IPS DF 6.9 (cell line): Measurements from ENCODE around the gene NUP205.

ENCODE experiments used
- DNase-seq: peaks from one replicate; pipeline ENCODE4 v3.0.0-alpha.2; 2013; ENCODE audit warnings: low read depth, low spot score
- H3K27ac ChIP-seq: one replicate; pipeline ENCODE4 v1.5.1; 2013; ENCODE audit warnings: low read length, control low read depth
- H3K27me3 ChIP-seq: 2 replicates; pipeline ENCODE4 v1.6.1; 2013; ENCODE audit warnings: mild to moderate bottlenecking, low read length; ENCODE audit not compliant: control insufficient read depth, insufficient read depth
- H3K36me3 ChIP-seq: 2 replicates; pipeline ENCODE4 v1.6.1; 2013; ENCODE audit warnings: low read length; ENCODE audit not compliant: control insufficient read depth, insufficient read depth
- H3K4me1 ChIP-seq: 2 replicates; pipeline ENCODE4 v1.6.1; 2013; ENCODE audit warnings: low read length; ENCODE audit not compliant: control insufficient read depth, insufficient read depth
- H3K4me3 ChIP-seq: 2 replicates; pipeline ENCODE4 v1.5.1; 2013; ENCODE audit warnings: mild to moderate bottlenecking, low read length
- H3K9me3 ChIP-seq: 2 replicates; pipeline ENCODE4 v1.6.1; 2013; ENCODE audit warnings: low read length, inconsistent platforms; ENCODE audit not compliant: control insufficient read depth, insufficient read depth
- WGBS: extraction: QIAGEN DNeasy Blood & Tissue Kit; methylation state at CpG from one replicate; pipeline ENCODE4 v1.1.7; 2013; ENCODE audit warnings: mixed read lengths, missing lambda C conversion rate; ENCODE audit not compliant: insufficient read length, insufficient coverage; 5-methylcytosine and 5-hydroxymethylcytosine counted together

The NUP205 gene

DNA sequence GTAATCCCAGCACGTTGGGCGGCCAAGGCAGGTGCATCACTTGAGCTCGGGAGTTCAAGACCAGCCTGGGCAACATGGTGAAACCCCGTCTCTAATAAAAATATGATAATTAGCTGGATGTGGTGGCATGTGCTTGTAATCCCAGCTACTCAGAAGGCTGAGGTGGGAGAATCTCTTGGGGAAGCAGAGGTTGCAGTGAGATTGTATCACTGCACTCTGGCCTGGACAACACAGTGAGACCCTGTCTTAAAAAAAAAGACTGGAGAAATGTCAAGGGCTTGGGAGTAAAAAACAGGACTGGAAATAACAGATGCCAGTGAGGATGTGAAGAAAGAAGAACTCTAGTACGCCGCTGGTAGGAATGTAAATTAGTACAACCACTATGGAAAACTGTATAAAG is 16.7 kb upstream of the NUP205 start:
- Histone ChIP-seq H3K4me1 (no peaks in the 10 kb centered on the region), H3K9me3 (no peaks in the 10 kb centered on the region), H3K27me3 (no peaks in the 10 kb centered on the region), H3K36me3 (no peaks in the 10 kb centered on the region), H3K4me3 (no peak overlapping the region), H3K27ac (no peak overlapping the region)
- DNase-seq, result no peak
- no CpG with 5 or more reads among the region's 6 CpGs for WGBS

DNA sequence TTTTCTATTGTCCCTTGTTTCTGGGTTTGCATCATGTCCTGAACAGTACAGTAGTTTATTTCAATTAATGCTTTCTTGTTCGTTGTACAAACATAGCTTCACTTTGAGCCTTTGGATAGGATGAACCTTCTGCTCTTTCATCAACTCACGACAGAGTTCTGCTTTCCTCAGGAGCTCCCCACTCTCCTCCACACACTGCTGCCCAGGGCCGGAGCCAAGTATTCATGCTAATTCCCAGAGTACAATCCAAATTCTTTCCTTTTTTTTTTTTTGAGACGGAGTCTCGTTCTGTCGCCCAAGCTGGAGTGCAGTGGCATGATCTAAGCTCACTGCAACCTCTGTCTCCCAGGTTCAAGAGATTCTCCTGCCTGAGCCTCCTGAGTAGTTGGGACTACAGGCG is 7.5 kb upstream of the NUP205 start:
- no CpG with 5 or more reads among the region's 7 CpGs for WGBS
- Histone ChIP-seq H3K4me3 (no peak overlapping the region), H3K27me3 (no peaks in the 10 kb centered on the region), H3K9me3 (no peaks in the 10 kb centered on the region), H3K36me3 (no peaks in the 10 kb centered on the region), H3K4me1 (no peaks in the 10 kb centered on the region), H3K27ac (no peak overlapping the region)
- DNase-seq, result no peak

DNA sequence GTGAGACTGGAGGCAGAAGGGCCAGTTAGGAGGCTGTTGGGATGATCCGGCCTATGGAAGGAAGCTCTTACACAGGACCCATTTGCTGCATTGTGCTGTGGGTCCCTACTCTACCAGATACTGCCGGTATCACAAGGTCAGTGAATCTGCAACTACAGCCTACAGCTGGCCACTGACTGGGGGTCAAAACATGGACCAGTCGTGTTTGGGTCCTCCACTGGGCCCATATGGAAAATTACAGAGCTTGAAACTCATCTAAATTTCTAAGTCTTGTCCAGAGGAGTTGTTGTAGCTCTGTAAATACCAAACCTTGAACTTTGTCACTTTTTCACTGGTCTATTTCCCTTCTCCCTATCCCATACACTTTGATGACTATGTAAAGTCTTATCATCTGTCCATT is 5.6 kb upstream of the NUP205 start:
- Histone ChIP-seq H3K36me3 (no peaks in the 10 kb centered on the region), H3K9me3 (no peaks in the 10 kb centered on the region), H3K27ac (no peak overlapping the region), H3K4me3 (no peak overlapping the region), H3K27me3 (no peaks in the 10 kb centered on the region), H3K4me1 (no peaks in the 10 kb centered on the region)
- WGBS, result no CpG with 5 or more reads among the region's 3 CpGs
- no peak for DNase-seq

GRCh38 chr7:135553346-135553745 is 4.4 kb upstream of the NUP205 start:
- WGBS, result no CpG with 5 or more reads among the region's 3 CpGs
- no peaks in the 10 kb centered on the region for H3K4me1 ChIP-seq
- no peaks in the 10 kb centered on the region for H3K9me3 ChIP-seq
- H3K27ac ChIP-seq, result no peak overlapping the region
- no peak for DNase-seq
- H3K4me3 ChIP-seq, result no peak overlapping the region
- no peaks in the 10 kb centered on the region for H3K27me3 ChIP-seq
- H3K36me3 ChIP-seq, result no peaks in the 10 kb centered on the region

DNA sequence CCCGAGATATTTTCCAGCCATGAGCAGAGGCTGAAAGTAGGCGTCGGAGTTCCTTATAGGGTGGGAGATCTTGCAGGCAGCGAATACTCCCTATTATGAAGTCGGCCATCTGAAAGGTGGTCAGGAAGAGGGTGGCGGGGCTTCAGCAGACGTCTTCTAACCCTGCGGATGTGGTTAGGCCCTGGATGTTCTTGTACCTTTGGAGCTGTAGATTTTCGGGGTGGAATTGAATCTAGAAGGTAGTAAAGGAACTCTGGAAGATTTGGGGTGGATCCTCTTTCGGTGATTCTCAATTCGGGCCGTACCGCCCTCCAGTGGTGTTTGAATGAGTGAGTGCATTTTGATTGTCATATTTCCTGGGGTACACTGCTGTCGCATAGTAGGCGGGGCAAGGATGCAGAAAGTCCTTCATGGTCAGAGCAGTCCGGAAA is 635 bp downstream of the NUP205 start:
- Histone ChIP-seq H3K4me1 (no peaks in the 10 kb centered on the region; the same call in 1 of the 2 replicates), H3K9me3 (no peaks in the 10 kb centered on the region), H3K4me3 (peak overlapping the region; percentile 91), H3K36me3 (no peaks in the 10 kb centered on the region), H3K27me3 (no peaks in the 10 kb centered on the region), H3K27ac (no peak overlapping the region)
- DNase-seq, result peak; percentile 29
- WGBS, result no CpG with 5 or more reads among the region's 16 CpGs

- Histone ChIP-seq H3K4me3 (peak overlapping the region; percentile 91; the same call in 1 of the 2 replicates), H3K36me3 (no peaks in the 10 kb centered on the region), H3K27ac (no peak overlapping the region), H3K27me3 (no peaks in the 10 kb centered on the region), H3K4me1 (no peaks in the 10 kb centered on the region; the same call in 1 of the 2 replicates), H3K9me3 (no peaks in the 10 kb centered on the region)
- DNase-seq, result no peak
- WGBS, result no CpG with 5 or more reads among the region's 5 CpGs
Observed at GRCh38 chr7:135558881-135559280, 1.2 kb downstream of the NUP205 start.

DNA sequence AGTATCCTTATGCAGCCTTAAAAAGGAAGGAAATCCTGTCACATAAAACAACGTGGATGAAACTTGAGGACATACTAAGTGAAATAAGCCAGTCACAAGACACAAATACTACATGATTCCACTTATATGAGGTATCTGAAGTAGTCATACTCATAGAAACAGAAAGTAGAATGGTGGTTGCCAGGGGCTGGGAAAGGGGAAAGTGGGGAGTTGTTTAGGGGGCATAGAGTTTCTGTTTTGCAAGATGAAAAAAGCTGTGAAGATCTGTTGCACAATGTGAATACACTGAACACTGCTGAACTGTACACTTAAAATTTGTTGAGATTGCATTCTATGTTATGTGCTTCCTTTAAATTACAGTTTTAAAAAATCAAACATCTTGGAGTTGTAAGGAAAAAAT is 2.9 kb downstream of the NUP205 start:
- DNase-seq, result no peak
- H3K9me3 ChIP-seq, result no peaks in the 10 kb centered on the region
- no peak overlapping the region for H3K27ac ChIP-seq
- H3K36me3 ChIP-seq, result no peaks in the 10 kb centered on the region
- no peak overlapping the region for H3K4me3 ChIP-seq
- WGBS, result no CpG with 5 or more reads among the region's 1 CpG
- no peaks in the 10 kb centered on the region; the same call in 1 of the 2 replicates for H3K4me1 ChIP-seq
- no peaks in the 10 kb centered on the region for H3K27me3 ChIP-seq

DNA sequence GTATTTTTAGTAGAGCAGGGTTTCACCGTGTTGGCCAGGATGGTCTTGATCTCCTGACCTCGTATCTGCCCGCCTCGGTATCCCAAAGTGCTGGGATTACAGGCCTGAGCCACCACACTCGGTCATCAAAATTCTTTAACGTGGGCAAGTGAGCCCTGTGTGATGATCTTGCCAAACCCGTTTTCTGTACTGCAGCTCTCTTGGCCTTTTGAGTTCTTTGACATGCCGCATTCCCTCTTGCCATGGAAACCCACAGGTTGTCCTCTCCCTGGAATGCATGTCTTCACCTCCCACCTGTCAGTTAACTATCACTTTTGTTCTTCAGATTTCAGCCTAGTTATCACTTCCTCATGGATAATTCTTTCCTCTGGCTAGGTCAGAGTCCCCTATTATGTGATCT is 5.0 kb downstream of the NUP205 start:
- peak; percentile 68 for DNase-seq
- Histone ChIP-seq H3K27ac (no peak overlapping the region), H3K4me3 (no peak overlapping the region), H3K27me3 (no peaks in the 10 kb centered on the region), H3K4me1 (no peaks in the 10 kb centered on the region; the same call in 1 of the 2 replicates), H3K36me3 (no peaks in the 10 kb centered on the region), H3K9me3 (no peaks in the 10 kb centered on the region)
- WGBS, result no CpG with 5 or more reads among the region's 8 CpGs

GRCh38 chr7:135571834-135572233 is 14.1 kb downstream of the NUP205 start:
- Histone ChIP-seq H3K4me3 (no peak overlapping the region), H3K4me1 (no peaks in the 10 kb centered on the region), H3K27me3 (no peaks in the 10 kb centered on the region), H3K27ac (no peak overlapping the region), H3K36me3 (peaks cover 10% of the 10 kb centered on the region; the same call in 1 of the 2 replicates), H3K9me3 (no peaks in the 10 kb centered on the region)
- no peak for DNase-seq
- no CpG with 5 or more reads among the region's 3 CpGs for WGBS

GRCh38 chr7:135573541-135573940 is 15.8 kb downstream of the NUP205 start:
- Histone ChIP-seq H3K27me3 (no peaks in the 10 kb centered on the region), H3K4me3 (no peak overlapping the region), H3K36me3 (peaks cover 14% of the 10 kb centered on the region; the same call in 1 of the 2 replicates), H3K27ac (no peak overlapping the region), H3K9me3 (no peaks in the 10 kb centered on the region), H3K4me1 (no peaks in the 10 kb centered on the region)
- no peak for DNase-seq
- no CpG with 5 or more reads among the region's 2 CpGs for WGBS

- H3K27ac ChIP-seq, result no peak overlapping the region
- H3K36me3 ChIP-seq, result peaks cover 19% of the 10 kb centered on the region; the same call in 1 of the 2 replicates
- no CpG with 5 or more reads among the region's 4 CpGs for WGBS
Observed at GRCh38 chr7:135575296-135575695, 17.6 kb downstream of the NUP205 start.

More at GRCh38 chr7:135575296-135575695, 17.6 kb downstream of the NUP205 start:
- Histone ChIP-seq H3K9me3 (no peaks in the 10 kb centered on the region), H3K4me1 (no peaks in the 10 kb centered on the region), H3K4me3 (no peak overlapping the region), H3K27me3 (no peaks in the 10 kb centered on the region)
- no peak for DNase-seq
